Measurements from ENCODE around the gene ZNF775. TPM values are rescaled to one million over a fixed set of nuclear protein-coding genes. Genes with fewer than 3 reads are reported as not detected.

The ZNF775 gene
- total and polyA plus RNA-seq, 2 of the 13 experiments (the other 11 are each of a cell fraction or from before 2014, with no cell fraction given) = 3.1 to 3.2 TPM

DNA sequence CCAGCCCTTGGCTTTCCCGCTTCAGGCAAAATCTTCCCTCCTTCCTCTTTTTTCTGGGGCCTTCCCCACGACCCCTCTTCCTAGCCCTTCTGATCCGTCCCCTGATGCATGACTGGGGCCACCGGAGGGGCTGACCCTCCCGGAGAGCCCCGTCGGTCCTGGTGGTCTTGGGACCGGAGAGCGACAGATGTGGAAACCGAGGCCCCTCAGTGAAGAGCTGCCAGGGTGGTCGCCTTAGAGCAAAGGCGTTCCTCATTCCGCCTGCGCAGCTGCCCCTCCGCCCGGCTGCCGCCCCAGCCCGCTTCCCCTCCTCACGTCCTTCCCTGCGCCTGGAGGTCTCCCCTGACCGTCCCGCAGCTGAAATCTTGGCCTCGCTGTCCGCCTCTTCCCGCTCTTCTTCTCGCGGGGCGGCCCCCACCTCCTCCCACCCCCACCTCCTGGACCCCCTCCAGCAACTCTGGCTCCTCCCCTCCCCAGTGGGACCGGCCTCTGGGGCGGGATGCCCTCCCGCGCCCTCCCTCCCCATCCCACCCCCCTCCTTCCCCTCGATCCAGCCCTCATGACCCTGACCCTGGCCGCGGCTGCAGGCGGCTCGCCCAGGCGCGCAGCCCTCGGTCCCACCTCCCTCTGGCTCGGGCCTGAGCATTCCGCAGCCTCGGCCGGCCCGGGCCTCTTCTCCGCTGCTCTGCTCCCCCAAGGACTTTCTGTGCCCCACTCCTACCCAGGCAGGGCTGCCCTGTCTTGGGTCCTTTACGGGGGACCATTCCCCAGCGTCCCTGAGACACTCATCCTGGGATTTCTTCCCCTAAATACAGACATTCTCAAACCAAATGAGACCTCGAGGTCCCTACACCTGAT is 37.6 kb upstream of the ZNF775 start, which contains the start of gene RARRES2 (continued):
- TF ChIP-seq, protein P1, sequence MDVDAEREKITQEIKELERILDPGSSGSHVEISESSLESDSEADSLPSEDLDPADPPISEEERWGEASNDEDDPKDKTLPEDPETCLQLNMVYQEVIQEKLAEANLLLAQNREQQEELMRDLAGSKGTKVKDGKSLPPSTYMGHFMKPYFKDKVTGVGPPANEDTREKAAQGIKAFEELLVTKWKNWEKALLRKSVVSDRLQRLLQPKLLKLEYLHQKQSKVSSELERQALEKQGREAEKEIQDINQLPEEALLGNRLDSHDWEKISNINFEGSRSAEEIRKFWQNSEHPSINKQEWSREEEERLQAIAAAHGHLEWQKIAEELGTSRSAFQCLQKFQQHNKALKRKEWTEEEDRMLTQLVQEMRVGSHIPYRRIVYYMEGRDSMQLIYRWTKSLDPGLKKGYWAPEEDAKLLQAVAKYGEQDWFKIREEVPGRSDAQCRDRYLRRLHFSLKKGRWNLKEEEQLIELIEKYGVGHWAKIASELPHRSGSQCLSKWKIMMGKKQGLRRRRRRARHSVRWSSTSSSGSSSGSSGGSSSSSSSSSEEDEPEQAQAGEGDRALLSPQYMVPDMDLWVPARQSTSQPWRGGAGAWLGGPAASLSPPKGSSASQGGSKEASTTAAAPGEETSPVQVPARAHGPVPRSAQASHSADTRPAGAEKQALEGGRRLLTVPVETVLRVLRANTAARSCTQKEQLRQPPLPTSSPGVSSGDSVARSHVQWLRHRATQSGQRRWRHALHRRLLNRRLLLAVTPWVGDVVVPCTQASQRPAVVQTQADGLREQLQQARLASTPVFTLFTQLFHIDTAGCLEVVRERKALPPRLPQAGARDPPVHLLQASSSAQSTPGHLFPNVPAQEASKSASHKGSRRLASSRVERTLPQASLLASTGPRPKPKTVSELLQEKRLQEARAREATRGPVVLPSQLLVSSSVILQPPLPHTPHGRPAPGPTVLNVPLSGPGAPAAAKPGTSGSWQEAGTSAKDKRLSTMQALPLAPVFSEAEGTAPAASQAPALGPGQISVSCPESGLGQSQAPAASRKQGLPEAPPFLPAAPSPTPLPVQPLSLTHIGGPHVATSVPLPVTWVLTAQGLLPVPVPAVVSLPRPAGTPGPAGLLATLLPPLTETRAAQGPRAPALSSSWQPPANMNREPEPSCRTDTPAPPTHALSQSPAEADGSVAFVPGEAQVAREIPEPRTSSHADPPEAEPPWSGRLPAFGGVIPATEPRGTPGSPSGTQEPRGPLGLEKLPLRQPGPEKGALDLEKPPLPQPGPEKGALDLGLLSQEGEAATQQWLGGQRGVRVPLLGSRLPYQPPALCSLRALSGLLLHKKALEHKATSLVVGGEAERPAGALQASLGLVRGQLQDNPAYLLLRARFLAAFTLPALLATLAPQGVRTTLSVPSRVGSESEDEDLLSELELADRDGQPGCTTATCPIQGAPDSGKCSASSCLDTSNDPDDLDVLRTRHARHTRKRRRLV (CRISPR knock-in tag; IDR thresholded peaks at IDR 0.05) = no peak
- TF ChIP-seq ZNF567 (CRISPR knock-in tag; IDR thresholded peaks at IDR 0.05; ENCODE audit: borderline replicate concordance) = no peak
- TF ChIP-seq, protein P2, sequence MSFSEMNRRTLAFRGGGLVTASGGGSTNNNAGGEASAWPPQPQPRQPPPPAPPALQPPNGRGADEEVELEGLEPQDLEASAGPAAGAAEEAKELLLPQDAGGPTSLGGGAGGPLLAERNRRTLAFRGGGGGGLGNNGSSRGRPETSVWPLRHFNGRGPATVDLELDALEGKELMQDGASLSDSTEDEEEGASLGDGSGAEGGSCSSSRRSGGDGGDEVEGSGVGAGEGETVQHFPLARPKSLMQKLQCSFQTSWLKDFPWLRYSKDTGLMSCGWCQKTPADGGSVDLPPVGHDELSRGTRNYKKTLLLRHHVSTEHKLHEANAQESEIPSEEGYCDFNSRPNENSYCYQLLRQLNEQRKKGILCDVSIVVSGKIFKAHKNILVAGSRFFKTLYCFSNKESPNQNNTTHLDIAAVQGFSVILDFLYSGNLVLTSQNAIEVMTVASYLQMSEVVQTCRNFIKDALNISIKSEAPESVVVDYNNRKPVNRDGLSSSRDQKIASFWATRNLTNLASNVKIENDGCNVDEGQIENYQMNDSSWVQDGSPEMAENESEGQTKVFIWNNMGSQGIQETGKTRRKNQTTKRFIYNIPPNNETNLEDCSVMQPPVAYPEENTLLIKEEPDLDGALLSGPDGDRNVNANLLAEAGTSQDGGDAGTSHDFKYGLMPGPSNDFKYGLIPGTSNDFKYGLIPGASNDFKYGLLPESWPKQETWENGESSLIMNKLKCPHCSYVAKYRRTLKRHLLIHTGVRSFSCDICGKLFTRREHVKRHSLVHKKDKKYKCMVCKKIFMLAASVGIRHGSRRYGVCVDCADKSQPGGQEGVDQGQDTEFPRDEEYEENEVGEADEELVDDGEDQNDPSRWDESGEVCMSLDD (CRISPR knock-in tag; IDR thresholded peaks at IDR 0.05; ENCODE audit: borderline replicate concordance) = no peak
- TF ChIP-seq SMC3 (IDR thresholded peaks at IDR 0.05; ENCODE audit: low read length) = no peak
- TF ChIP-seq, protein P3, sequence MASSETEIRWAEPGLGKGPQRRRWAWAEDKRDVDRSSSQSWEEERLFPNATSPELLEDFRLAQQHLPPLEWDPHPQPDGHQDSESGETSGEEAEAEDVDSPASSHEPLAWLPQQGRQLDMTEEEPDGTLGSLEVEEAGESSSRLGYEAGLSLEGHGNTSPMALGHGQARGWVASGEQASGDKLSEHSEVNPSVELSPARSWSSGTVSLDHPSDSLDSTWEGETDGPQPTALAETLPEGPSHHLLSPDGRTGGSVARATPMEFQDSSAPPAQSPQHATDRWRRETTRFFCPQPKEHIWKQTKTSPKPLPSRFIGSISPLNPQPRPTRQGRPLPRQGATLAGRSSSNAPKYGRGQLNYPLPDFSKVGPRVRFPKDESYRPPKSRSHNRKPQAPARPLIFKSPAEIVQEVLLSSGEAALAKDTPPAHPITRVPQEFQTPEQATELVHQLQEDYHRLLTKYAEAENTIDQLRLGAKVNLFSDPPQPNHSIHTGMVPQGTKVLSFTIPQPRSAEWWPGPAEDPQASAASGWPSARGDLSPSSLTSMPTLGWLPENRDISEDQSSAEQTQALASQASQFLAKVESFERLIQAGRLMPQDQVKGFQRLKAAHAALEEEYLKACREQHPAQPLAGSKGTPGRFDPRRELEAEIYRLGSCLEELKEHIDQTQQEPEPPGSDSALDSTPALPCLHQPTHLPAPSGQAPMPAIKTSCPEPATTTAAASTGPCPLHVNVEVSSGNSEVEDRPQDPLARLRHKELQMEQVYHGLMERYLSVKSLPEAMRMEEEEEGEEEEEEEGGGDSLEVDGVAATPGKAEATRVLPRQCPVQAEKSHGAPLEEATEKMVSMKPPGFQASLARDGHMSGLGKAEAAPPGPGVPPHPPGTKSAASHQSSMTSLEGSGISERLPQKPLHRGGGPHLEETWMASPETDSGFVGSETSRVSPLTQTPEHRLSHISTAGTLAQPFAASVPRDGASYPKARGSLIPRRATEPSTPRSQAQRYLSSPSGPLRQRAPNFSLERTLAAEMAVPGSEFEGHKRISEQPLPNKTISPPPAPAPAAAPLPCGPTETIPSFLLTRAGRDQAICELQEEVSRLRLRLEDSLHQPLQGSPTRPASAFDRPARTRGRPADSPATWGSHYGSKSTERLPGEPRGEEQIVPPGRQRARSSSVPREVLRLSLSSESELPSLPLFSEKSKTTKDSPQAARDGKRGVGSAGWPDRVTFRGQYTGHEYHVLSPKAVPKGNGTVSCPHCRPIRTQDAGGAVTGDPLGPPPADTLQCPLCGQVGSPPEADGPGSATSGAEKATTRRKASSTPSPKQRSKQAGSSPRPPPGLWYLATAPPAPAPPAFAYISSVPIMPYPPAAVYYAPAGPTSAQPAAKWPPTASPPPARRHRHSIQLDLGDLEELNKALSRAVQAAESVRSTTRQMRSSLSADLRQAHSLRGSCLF (CRISPR knock-in tag; IDR thresholded peaks at IDR 0.05; ENCODE audit: borderline replicate concordance) = no peak
- no peak for TF ChIP-seq MAFG (CRISPR knock-in tag; IDR thresholded peaks at IDR 0.05)
- TF ChIP-seq, protein P4, sequence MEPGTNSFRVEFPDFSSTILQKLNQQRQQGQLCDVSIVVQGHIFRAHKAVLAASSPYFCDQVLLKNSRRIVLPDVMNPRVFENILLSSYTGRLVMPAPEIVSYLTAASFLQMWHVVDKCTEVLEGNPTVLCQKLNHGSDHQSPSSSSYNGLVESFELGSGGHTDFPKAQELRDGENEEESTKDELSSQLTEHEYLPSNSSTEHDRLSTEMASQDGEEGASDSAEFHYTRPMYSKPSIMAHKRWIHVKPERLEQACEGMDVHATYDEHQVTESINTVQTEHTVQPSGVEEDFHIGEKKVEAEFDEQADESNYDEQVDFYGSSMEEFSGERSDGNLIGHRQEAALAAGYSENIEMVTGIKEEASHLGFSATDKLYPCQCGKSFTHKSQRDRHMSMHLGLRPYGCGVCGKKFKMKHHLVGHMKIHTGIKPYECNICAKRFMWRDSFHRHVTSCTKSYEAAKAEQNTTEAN (CRISPR knock-in tag; conservative IDR thresholded peaks at IDR 0.05) = no peak; the same call in 1 of the 2 replicates
- peak; percentile 31; the same call in 1 of the 2 replicates for TF ChIP-seq TBX2 (CRISPR knock-in tag; IDR thresholded peaks at IDR 0.05; ENCODE audit: borderline replicate concordance)
- TF ChIP-seq RARG (CRISPR knock-in tag; IDR thresholded peaks at IDR 0.05; ENCODE audit: low read depth) = no peak
- TF ChIP-seq, protein P5, sequence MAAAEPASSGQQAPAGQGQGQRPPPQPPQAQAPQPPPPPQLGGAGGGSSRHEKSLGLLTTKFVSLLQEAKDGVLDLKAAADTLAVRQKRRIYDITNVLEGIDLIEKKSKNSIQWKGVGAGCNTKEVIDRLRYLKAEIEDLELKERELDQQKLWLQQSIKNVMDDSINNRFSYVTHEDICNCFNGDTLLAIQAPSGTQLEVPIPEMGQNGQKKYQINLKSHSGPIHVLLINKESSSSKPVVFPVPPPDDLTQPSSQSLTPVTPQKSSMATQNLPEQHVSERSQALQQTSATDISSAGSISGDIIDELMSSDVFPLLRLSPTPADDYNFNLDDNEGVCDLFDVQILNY (CRISPR knock-in tag; conservative IDR thresholded peaks at IDR 0.05) = no peak
- peak; percentile 81 for TF ChIP-seq RBFOX2 (IDR thresholded peaks at IDR 0.05; ENCODE audit: low read depth, low read length)
